SIG-M5 treated with dmso at 0.1 percent for 504 hours (cell line): ENCODE measurements around the gene B3GALT6.
A peak's percentile ranks its signal among the peaks of the same experiment; 100 is the strongest.

Experiments used
- DNase-seq: peaks from one replicate; lab custom pipeline; 2025; ENCODE audit not compliant: unreplicated experiment; lab: John Stamatoyannopoulos, UW

B3GALT6 gene

GRCh38 chr1:1259951-1260600 lies 28.0 kb downstream of the B3GALT6 start:
- peak; percentile 30 for DNase-seq

- no peak for DNase-seq
Measured at GRCh38 chr1:1260843-1261560, 29.0 kb downstream of the B3GALT6 start.

- DNase-seq = no peak
Measured at GRCh38 chr1:1262071-1262470, 30.0 kb downstream of the B3GALT6 start.

GRCh38 chr1:1262758-1263157 lies 30.7 kb downstream of the B3GALT6 start:
- no peak for DNase-seq

- no peak for DNase-seq
Measured at GRCh38 chr1:1264026-1264425, 32.0 kb downstream of the B3GALT6 start.

- DNase-seq = no peak
Measured at GRCh38 chr1:1264868-1265272, 32.8 kb downstream of the B3GALT6 start.

GRCh38 chr1:1267488-1268283 lies 35.6 kb downstream of the B3GALT6 start:
- DNase-seq = no peak

- DNase-seq = no peak
Measured at GRCh38 chr1:1268284-1268682, 36.2 kb downstream of the B3GALT6 start.

- DNase-seq = no peak
Measured at GRCh38 chr1:1270813-1271212, 38.8 kb downstream of the B3GALT6 start.

GRCh38 chr1:1272341-1273208 lies 40.5 kb downstream of the B3GALT6 start:
- DNase-seq = peak; percentile 48

- DNase-seq = no peak
Measured at GRCh38 chr1:1273209-1273511, 41.1 kb downstream of the B3GALT6 start.

GRCh38 chr1:1273512-1274298 lies 41.7 kb downstream of the B3GALT6 start, which contains the start of gene UBE2J2:
Gene UBE2J2 (minus strand): TSS chr1:1273854. CDS start chr1:1267992, 5,862 bp downstream.
- DNase-seq = peak; percentile 86

- no peak for DNase-seq
Measured at GRCh38 chr1:1274299-1274930, 42.4 kb downstream of the B3GALT6 start.

- no peak for DNase-seq
Measured at GRCh38 chr1:1274931-1275431, 42.9 kb downstream of the B3GALT6 start.

- no peak for DNase-seq
Measured at GRCh38 chr1:1275836-1276235, 43.8 kb downstream of the B3GALT6 start.

GRCh38 chr1:1278620-1279019 lies 46.6 kb downstream of the B3GALT6 start:
- DNase-seq = no peak

- DNase-seq = no peak
Measured at GRCh38 chr1:1279028-1279427, 47.0 kb downstream of the B3GALT6 start.

- DNase-seq = no peak
Measured at GRCh38 chr1:1280782-1281481, 48.9 kb downstream of the B3GALT6 start.
